H9 (cell line): ENCODE measurements around the gene UGT1A6. TPM values are rescaled to one million over a fixed set of nuclear protein-coding genes. Genes with fewer than 3 reads are reported as not detected.

ENCODE experiments used
- DNase-seq: peaks from one replicate; pipeline ENCODE4 v3.0.0-alpha.2; 2017
- H2AFZ ChIP-seq: one replicate; pipeline ENCODE4 v1.6.1; 2013; ENCODE audit warnings: mild to moderate bottlenecking, low read length, control low read depth, moderate library complexity
- H2AK5ac ChIP-seq: 2 replicates; pipeline ENCODE4 v1.6.1; 2013; ENCODE audit warnings: low read length, control low read depth, mixed read lengths; ENCODE audit not compliant: insufficient read length
- H2BK120ac ChIP-seq: one replicate; pipeline ENCODE4 v1.6.1; 2013; ENCODE audit warnings: low read depth, mild to moderate bottlenecking, low read length, control low read depth, inconsistent platforms; ENCODE audit not compliant: poor library complexity, severe bottlenecking
- H2BK12ac ChIP-seq: 2 replicates; pipeline ENCODE4 v1.6.1; 2013; ENCODE audit warnings: low read length, control low read depth, mixed read lengths, low read depth; ENCODE audit not compliant: insufficient read length
- H2BK15ac ChIP-seq: 2 replicates; pipeline ENCODE4 v1.6.1; 2013; ENCODE audit warnings: low read depth, low read length, control low read depth
- H2BK20ac ChIP-seq: one replicate; pipeline ENCODE4 v1.6.1; 2013; ENCODE audit warnings: low read depth, mild to moderate bottlenecking, low read length, control low read depth, inconsistent platforms; ENCODE audit not compliant: poor library complexity, severe bottlenecking
- H2BK5ac ChIP-seq: 2 replicates; pipeline ENCODE4 v1.6.1; 2013; ENCODE audit warnings: low read length, control low read depth, mixed read lengths; ENCODE audit not compliant: insufficient read length
- H3K14ac ChIP-seq: 2 replicates; pipeline ENCODE4 v1.6.1; 2013; ENCODE audit warnings: low read length, control low read depth; ENCODE audit not compliant: insufficient read depth
- H3K18ac ChIP-seq: 2 replicates; pipeline ENCODE4 v1.6.1; 2013; ENCODE audit warnings: low read depth, mild to moderate bottlenecking, mixed read lengths, low read length, control low read depth; ENCODE audit not compliant: insufficient read length
- H3K23ac ChIP-seq: 2 replicates; pipeline ENCODE4 v1.6.1; 2013; ENCODE audit warnings: low read length, control low read depth, mixed read lengths, low read depth; ENCODE audit not compliant: insufficient read length
- H3K23me2 ChIP-seq: 2 replicates; pipeline ENCODE4 v1.6.1; 2013; ENCODE audit warnings: low read depth, mild to moderate bottlenecking, mixed read lengths, low read length, control low read depth; ENCODE audit not compliant: insufficient read length, poor library complexity, severe bottlenecking
- H3K27ac ChIP-seq: 2 replicates; pipeline ENCODE4 v1.5.1; 2013; ENCODE audit warnings: low read length, control low read depth, mixed read lengths, low read depth; ENCODE audit not compliant: insufficient read length
- H3K27me3 ChIP-seq: 2 replicates; pipeline ENCODE4 v1.6.1; 2013; ENCODE audit warnings: low read length, control low read depth, inconsistent platforms; ENCODE audit not compliant: insufficient read depth
- H3K4ac ChIP-seq: 2 replicates; pipeline ENCODE4 v1.6.1; 2013; ENCODE audit warnings: low read depth, mild to moderate bottlenecking, control low read depth, inconsistent platforms, low read length, moderate library complexity
- H3K4me1 ChIP-seq: 2 replicates; pipeline ENCODE4 v1.6.1; 2013; ENCODE audit warnings: low read length, control low read depth, inconsistent platforms; ENCODE audit not compliant: insufficient read depth
- H3K4me2 ChIP-seq: 2 replicates; pipeline ENCODE4 v1.6.1; 2013; ENCODE audit warnings: low read length, control low read depth, mixed read lengths; ENCODE audit not compliant: insufficient read length, insufficient read depth
- H3K56ac ChIP-seq: 2 replicates; pipeline ENCODE4 v1.6.1; 2013; ENCODE audit warnings: low read depth, mild to moderate bottlenecking, mixed read lengths, low read length, control low read depth; ENCODE audit not compliant: insufficient read length
- H3K79me1 ChIP-seq: 2 replicates; pipeline ENCODE4 v1.6.1; 2013; ENCODE audit warnings: low read depth, mild to moderate bottlenecking, moderate library complexity, low read length, control low read depth, inconsistent platforms; ENCODE audit not compliant: insufficient read depth, poor library complexity, severe bottlenecking
- H3K79me2 ChIP-seq: 2 replicates; pipeline ENCODE4 v1.6.1; 2013; ENCODE audit warnings: low read length, control low read depth, inconsistent platforms; ENCODE audit not compliant: insufficient read depth
- H3K9ac ChIP-seq: 2 replicates; pipeline ENCODE4 v1.6.1; 2013; ENCODE audit warnings: low read length, control low read depth, mixed read lengths; ENCODE audit not compliant: insufficient read length; ENCODE audit errors: extremely low read depth
- H3K9me3 ChIP-seq: one replicate; pipeline ENCODE4 v1.6.1; 2013; ENCODE audit warnings: low read depth, low read length, inconsistent platforms; ENCODE audit not compliant: control insufficient read depth
- H3T11ph ChIP-seq: one replicate; pipeline ENCODE4 v1.6.1; 2013; ENCODE audit warnings: mild to moderate bottlenecking, low read length, control low read depth, inconsistent platforms
- H4K20me1 ChIP-seq: one replicate; pipeline ENCODE4 v1.6.1; 2013; ENCODE audit not compliant: control insufficient read depth, insufficient read length, insufficient read depth
- H4K5ac ChIP-seq: 2 replicates; pipeline ENCODE4 v1.6.1; 2013; ENCODE audit warnings: low read depth, mild to moderate bottlenecking, mixed read lengths, low read length, control low read depth; ENCODE audit not compliant: insufficient read length
- H4K8ac ChIP-seq: replicated peaks from 2 replicates; pipeline ENCODE4 v1.6.1; 2013; ENCODE audit warnings: low read length, control low read depth, mixed read lengths, low read depth; ENCODE audit not compliant: insufficient read length
- H4K91ac ChIP-seq: 2 replicates; pipeline ENCODE4 v1.6.1; 2013; ENCODE audit warnings: low read depth, mild to moderate bottlenecking, moderate library complexity, mixed read lengths, low read length, control low read depth; ENCODE audit not compliant: insufficient read length
- H3K27ac Mint-ChIP-seq, 3 experiments: 2 replicates in 2 of 3; 3 replicates in 1 of 3; pipeline ENCODE4 v1.8.0; 2020 to 2021; ENCODE audit warnings: mixed read lengths in 3 of 3, mild to moderate bottlenecking in 1 of 3, moderate library complexity in 1 of 3
- H3K27me3 Mint-ChIP-seq: 2 replicates; pipeline ENCODE4 v1.8.0; 2021; ENCODE audit warnings: low read depth, mild to moderate bottlenecking, moderate library complexity, mixed read lengths
- H3K36me3 Mint-ChIP-seq, 3 experiments: 2 replicates in 2 of 3; 3 replicates in 1 of 3; pipeline ENCODE4 v1.8.0; 2020 to 2021; ENCODE audit warnings: low read depth in 3 of 3, mixed read lengths in 3 of 3; ENCODE audit not compliant: insufficient read depth in 1 of 3
- H3K4me1 Mint-ChIP-seq, 2 experiments: 2 replicates each; pipeline ENCODE4 v1.8.0; 2020; ENCODE audit warnings: mixed read lengths in 2 of 2
- H3K4me3 Mint-ChIP-seq, 2 experiments: 2 replicates in 1 of 2; 3 replicates in 1 of 2; pipeline ENCODE4 v1.8.0; 2020 to 2021; ENCODE audit warnings: mild to moderate bottlenecking in 2 of 2, mixed read lengths in 2 of 2, moderate library complexity in 1 of 2
- H3K9me3 Mint-ChIP-seq, 2 experiments: 2 replicates in 1 of 2; 3 replicates in 1 of 2; pipeline ENCODE4 v1.8.0; 2020; ENCODE audit warnings: mild to moderate bottlenecking in 2 of 2, mixed read lengths in 2 of 2, moderate library complexity in 1 of 2
- CTCF ChIP-seq: fragments of 200-600 bp; sonication (generic); conservative IDR thresholded peaks from 3 replicates; pipeline ENCODE4 v1.8.0; 2021; ENCODE audit warnings: antibody characterized with exemption, mild to moderate bottlenecking
- WGBS: extraction: QIAGEN DNeasy Blood & Tissue Kit; methylation state at CpG from one replicate; pipeline ENCODE4 v1.1.7; 2013; ENCODE audit warnings: missing lambda C conversion rate, low lambda C conversion rate, mixed read lengths; ENCODE audit not compliant: insufficient read length; ENCODE audit errors: extremely low coverage; 5-methylcytosine and 5-hydroxymethylcytosine counted together
- total RNA-seq: library from RNA; stranded (reverse); gene quantifications from 2 replicates; pipeline ENCODE4 v1.2.1, GENCODE V29; 2021

The UGT1A6 gene
- total RNA-seq, 1 experiment from 2014 or later = not detected

- H3K9ac ChIP-seq = no peak within 1 kb of the TSS
- no peaks in the 10 kb centered on the region for H3K27me3 ChIP-seq
- Mint-ChIP-seq H3K27ac (no peak within 1 kb of the TSS), H3K27me3 (peaks cover 9% of the 10 kb centered on the region; the same call in 1 of the 2 replicates), H3K4me3 (no peak within 1 kb of the TSS), H3K9me3 (peaks cover 14 to 21% of the 10 kb centered on the region in 2 experiments; a peak in 4 of 5 replicates), H3K4me1 (no peaks in the 10 kb centered on the region), H3K36me3 (peaks cover 1 to 4% (median 3%) of the 10 kb centered on the region in 3 experiments; a peak in 4 of 7 replicates)
- H3K18ac ChIP-seq = no peak within 1 kb of the TSS
- H3K23me2 ChIP-seq = no peaks in the 10 kb centered on the region
- no peak within 1 kb of the TSS for H2BK12ac ChIP-seq
- H2BK120ac ChIP-seq = no peak within 1 kb of the TSS
- no peak within 1 kb of the TSS for H3K56ac ChIP-seq
- no peak within 1 kb of the TSS for H2AFZ ChIP-seq
- no peak within 1 kb of the TSS for H3K4ac ChIP-seq
- H3T11ph ChIP-seq = no peak within 1 kb of the TSS
- no peaks in the 10 kb centered on the region for H3K79me2 ChIP-seq
- no peak within 1 kb of the TSS for H4K5ac ChIP-seq
- H4K91ac ChIP-seq = no peak within 1 kb of the TSS
- H3K14ac ChIP-seq = no peak within 1 kb of the TSS
- no peaks in the 10 kb centered on the region for H4K20me1 ChIP-seq
- H2BK20ac ChIP-seq = no peak within 1 kb of the TSS
- H3K4me1 ChIP-seq = no peaks in the 10 kb centered on the region
- no peaks in the 10 kb centered on the region for H3K79me1 ChIP-seq
- H3K23ac ChIP-seq = no peak within 1 kb of the TSS
- H2BK15ac ChIP-seq = no peak within 1 kb of the TSS
- H2BK5ac ChIP-seq = no peak within 1 kb of the TSS
- DNase-seq = no peak
- H2AK5ac ChIP-seq = no peak within 1 kb of the TSS
- H3K4me2 ChIP-seq = no peak within 1 kb of the TSS
- no peak within 1 kb of the TSS for H3K27ac ChIP-seq
- no peak for TF ChIP-seq CTCF
- H4K8ac ChIP-seq = no peak within 1 kb of the TSS
- no CpG with 5 or more reads among the region's 2 CpGs for WGBS
- peaks cover 4% of the 10 kb centered on the region for H3K9me3 ChIP-seq
Measured at GRCh38 chr2:233778030-233778429, 85.3 kb downstream of the UGT1A6 start, which contains the start of gene MROH2A. MROH2A (plus strand) TSS chr2:233778330; CDS start chr2:233779359, 1,029 bp downstream.
